Lung (tissue), 12 donors: ENCODE data around the gene NGEF. TPM values are rescaled to one million over a fixed set of nuclear protein-coding genes. Genes with fewer than 3 reads are reported as not detected.

ENCODE experiments used
- ATAC-seq: fragments of 200-7000 bp; cut with Tn5 transposase; one replicate; pipeline ENCODE4 v1.9.1; 2020; ENCODE audit warnings: moderate number of reproducible peaks; ENCODE audit not compliant: insufficient read depth, low FRiP score
- DNase-seq, 3 donors: peaks; one replicate each; pipeline ENCODE4 v3.0.0-alpha.2; 2013 to 2017
- H3K27ac ChIP-seq, 2 donors: one replicate each; pipeline ENCODE4 v1.5.1; 2013; ENCODE audit warnings: mild to moderate bottlenecking in 2 of 2, moderate library complexity in 2 of 2, control low read depth in 1 of 2, inconsistent platforms in 1 of 2, low read depth in 1 of 2, low read length in 1 of 2
- H3K27me3 ChIP-seq, 3 donors: one replicate each; pipeline ENCODE4 v1.5.1; 2013; ENCODE audit warnings: low read length in 2 of 3; ENCODE audit not compliant: control insufficient read depth in 3 of 3, insufficient read depth in 3 of 3
- H3K36me3 ChIP-seq, 4 donors: one replicate each; pipeline ENCODE4 v1.5.1; 2013; ENCODE audit warnings: low read length in 4 of 4, mild to moderate bottlenecking in 1 of 4, moderate library complexity in 1 of 4; ENCODE audit not compliant: control insufficient read depth in 4 of 4, insufficient read depth in 4 of 4
- H3K4me1 ChIP-seq, 5 donors: one replicate each; pipeline ENCODE4 v1.5.1; 2013; ENCODE audit warnings: low read length in 5 of 5, mild to moderate bottlenecking in 2 of 5, moderate library complexity in 1 of 5; ENCODE audit not compliant: control insufficient read depth in 5 of 5, insufficient read depth in 5 of 5
- H3K4me3 ChIP-seq: one replicate; pipeline ENCODE4 v1.5.1; 2013; ENCODE audit warnings: mild to moderate bottlenecking, control low read depth, moderate library complexity
- H3K9ac ChIP-seq, 2 donors: one replicate each; pipeline ENCODE4 v1.5.1; 2013; ENCODE audit warnings: low read length in 2 of 2, control low read depth in 1 of 2; ENCODE audit not compliant: insufficient read depth in 1 of 2
- H3K9me3 ChIP-seq, 4 donors: one replicate each; pipeline ENCODE4 v1.5.1; 2013; ENCODE audit warnings: low read length in 3 of 4, mild to moderate bottlenecking in 1 of 4, moderate library complexity in 1 of 4; ENCODE audit not compliant: control insufficient read depth in 4 of 4, insufficient read depth in 3 of 4
- WGBS, 2 donors: extraction: QIAGEN DNeasy Blood & Tissue Kit; methylation state at CpG; one replicate each; pipeline ENCODE4 v1.1.7; 2013; 5-methylcytosine and 5-hydroxymethylcytosine counted together
- polyA plus RNA-seq, 2 donors: library from polyadenylated mRNA; stranded (reverse); fragments of 200-250 nt; gene quantifications; one replicate each; pipeline ENCODE4 v1.2.1, GENCODE V29; 2013
- total RNA-seq, 2 donors: library from RNA; depleted of rRNA in 1 of 2; stranded (reverse); fragments of >200 nt in 1 of 2; gene quantifications; one replicate each; pipeline ENCODE4 v1.2.1, GENCODE V29; 2014 to 2021
- TF ChIP-seq, protein P1 (sequence below): IDR thresholded peaks from 2 replicates; pipeline ENCODE4 v1.5.1; 2012; ENCODE audit warnings: mild to moderate bottlenecking; ENCODE audit errors: control extremely low read depth, extremely low read depth
- donor health status: control.
- donor health status: control.
- donor health status: Bipolar disorder and iron deficiency.
- donor health status: healthy.
- donor health status: DM: yes; HTN: yes; CAD: no.

Gene NGEF
- total and polyA plus RNA-seq, 4 donors = 0.35 to 2.4 (median 1.5) TPM

DNA sequence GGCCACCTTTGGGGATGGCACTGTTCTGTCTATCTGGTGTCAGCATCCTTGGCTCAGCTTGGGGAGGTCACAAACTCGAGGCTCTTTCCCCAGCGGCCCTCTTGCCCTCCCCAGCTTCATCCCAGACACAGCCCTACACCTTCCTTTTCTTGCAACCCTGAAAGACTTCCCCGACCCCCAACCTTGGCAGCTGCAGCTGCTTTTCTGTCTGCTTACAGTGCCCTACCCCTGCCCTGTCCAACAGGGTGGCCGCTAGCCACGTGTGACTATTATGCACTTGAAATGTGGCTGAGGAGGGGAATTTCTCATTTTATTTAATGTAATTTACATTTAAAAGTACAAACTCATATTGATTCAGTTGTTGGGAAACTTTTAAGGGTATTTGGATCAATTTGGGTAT lies 41.3 kb downstream of the NGEF start:
- peaks cover 0 to 2% (median 0%) of the 10 kb centered on the region in 4 donors for H3K9me3 ChIP-seq
- H3K27me3 ChIP-seq = no peaks in the 10 kb centered on the region
- no peaks in the 10 kb centered on the region for H3K36me3 ChIP-seq
- TF ChIP-seq, protein P1, sequence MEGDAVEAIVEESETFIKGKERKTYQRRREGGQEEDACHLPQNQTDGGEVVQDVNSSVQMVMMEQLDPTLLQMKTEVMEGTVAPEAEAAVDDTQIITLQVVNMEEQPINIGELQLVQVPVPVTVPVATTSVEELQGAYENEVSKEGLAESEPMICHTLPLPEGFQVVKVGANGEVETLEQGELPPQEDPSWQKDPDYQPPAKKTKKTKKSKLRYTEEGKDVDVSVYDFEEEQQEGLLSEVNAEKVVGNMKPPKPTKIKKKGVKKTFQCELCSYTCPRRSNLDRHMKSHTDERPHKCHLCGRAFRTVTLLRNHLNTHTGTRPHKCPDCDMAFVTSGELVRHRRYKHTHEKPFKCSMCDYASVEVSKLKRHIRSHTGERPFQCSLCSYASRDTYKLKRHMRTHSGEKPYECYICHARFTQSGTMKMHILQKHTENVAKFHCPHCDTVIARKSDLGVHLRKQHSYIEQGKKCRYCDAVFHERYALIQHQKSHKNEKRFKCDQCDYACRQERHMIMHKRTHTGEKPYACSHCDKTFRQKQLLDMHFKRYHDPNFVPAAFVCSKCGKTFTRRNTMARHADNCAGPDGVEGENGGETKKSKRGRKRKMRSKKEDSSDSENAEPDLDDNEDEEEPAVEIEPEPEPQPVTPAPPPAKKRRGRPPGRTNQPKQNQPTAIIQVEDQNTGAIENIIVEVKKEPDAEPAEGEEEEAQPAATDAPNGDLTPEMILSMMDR = no peak
- 66 to 81% methylated on average over 5 of the region's 5 CpGs for WGBS, 2 donors
- no peak overlapping the region for H3K9ac ChIP-seq
- H3K4me3 ChIP-seq = no peak overlapping the region
- no peak for DNase-seq
- no peak for ATAC-seq
- no peak overlapping the region for H3K27ac ChIP-seq
- H3K4me1 ChIP-seq = peaks cover 0 to 12% (median 0%) of the 10 kb centered on the region in 5 donors

DNA sequence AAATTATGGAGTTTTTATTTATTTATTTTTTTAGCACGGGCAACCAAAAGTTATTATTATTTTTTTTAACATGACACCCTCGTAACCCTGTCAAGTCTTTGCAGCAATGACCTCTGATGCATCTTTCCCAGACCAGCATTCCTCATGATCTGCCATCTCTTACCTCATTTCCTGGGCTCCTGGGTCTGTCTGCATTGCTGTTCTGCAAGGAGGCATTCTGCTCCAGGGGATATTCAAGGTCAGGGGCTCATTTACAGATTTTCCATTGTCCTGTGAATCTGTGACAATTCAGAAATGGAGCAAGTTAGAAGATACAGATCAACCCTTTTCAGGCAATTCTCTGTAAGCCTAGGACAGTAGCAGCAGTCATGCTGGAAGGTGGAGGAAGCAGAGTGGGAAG lies 43.0 kb downstream of the NGEF start:
- 89 to 90% methylated on average over 2 of the region's 2 CpGs for WGBS, 2 donors
- no peaks in the 10 kb centered on the region for H3K27me3 ChIP-seq
- peaks cover 0 to 9% (median 0%) of the 10 kb centered on the region in 5 donors for H3K4me1 ChIP-seq
- TF ChIP-seq, protein P1 = no peak
- H3K9ac ChIP-seq = no peak overlapping the region
- no peak overlapping the region for H3K4me3 ChIP-seq
- ATAC-seq = no peak
- no peak overlapping the region for H3K27ac ChIP-seq
- no peaks in the 10 kb centered on the region for H3K36me3 ChIP-seq
- DNase-seq = no peak
- peaks cover 0 to 6% (median 0%) of the 10 kb centered on the region in 4 donors for H3K9me3 ChIP-seq

DNA sequence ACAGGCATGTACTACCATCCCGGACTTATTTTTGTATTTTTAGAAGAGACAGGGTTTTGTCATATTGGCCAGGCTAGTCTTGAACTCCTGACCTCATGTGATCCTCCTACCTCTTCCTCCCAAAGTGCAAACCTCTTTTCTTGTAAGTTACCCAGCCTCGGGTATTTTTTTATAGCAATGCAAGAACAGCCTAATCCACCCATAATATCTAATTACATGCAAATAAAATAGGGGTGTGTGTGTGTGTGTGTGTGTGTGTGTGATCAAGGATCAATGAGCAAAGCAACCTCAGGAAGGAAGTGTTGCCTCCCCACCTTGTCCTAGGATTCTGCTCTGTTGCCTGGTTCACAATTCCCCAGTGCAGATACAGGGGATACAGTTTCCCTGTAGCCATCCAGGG lies 45.6 kb downstream of the NGEF start:
- ATAC-seq = no peak
- Histone ChIP-seq H3K27me3 (no peaks in the 10 kb centered on the region), H3K4me1 (no peaks in the 10 kb centered on the region), H3K9ac (no peak overlapping the region), H3K36me3 (no peaks in the 10 kb centered on the region), H3K27ac (no peak overlapping the region), H3K9me3 (peaks cover 0 to 4% (median 0%) of the 10 kb centered on the region in 4 donors), H3K4me3 (no peak overlapping the region)
- WGBS, 2 donors = 74 to 84% methylated on average over 2 of the region's 2 CpGs
- no peak for DNase-seq
- TF ChIP-seq, protein P1 = no peak

DNA sequence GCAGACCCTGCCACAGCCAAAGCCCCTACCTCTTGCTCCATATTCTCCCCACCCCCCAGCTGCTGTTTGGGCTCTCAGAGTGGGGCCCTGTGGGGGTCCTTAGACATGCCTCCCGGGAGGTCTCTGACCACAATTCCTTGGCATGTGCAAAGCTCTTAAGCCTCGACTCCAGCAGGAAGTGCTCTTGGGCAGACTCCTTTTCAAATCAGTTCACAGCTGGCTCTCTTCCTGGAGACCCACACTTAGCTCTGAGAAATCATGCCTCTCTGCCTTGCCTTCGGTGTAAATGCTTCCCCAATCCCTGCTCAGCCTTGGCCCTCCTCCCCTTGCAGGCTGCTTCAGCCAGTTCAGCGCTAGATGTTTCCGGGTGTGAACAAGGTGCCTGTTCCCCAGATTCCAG lies 46.9 kb downstream of the NGEF start:
- WGBS, 2 donors = 38 to 61% methylated on average over 5 of the region's 5 CpGs
- Histone ChIP-seq H3K4me3 (no peak overlapping the region), H3K9me3 (peaks cover 0 to 6% (median 0%) of the 10 kb centered on the region in 4 donors), H3K4me1 (no peaks in the 10 kb centered on the region), H3K36me3 (no peaks in the 10 kb centered on the region), H3K9ac (no peak overlapping the region), H3K27ac (no peak overlapping the region), H3K27me3 (no peaks in the 10 kb centered on the region)
- ATAC-seq = no peak
- TF ChIP-seq, protein P1 = no peak
- no peak for DNase-seq
